Astrocyte of the hippocampus (primary cell): ENCODE measurements around the gene GINS3.
"Not testable (repeated sequence)": the region's sequence is repeated elsewhere in the genome, so short reads cannot be mapped to it uniquely, and the experiment has no call there.

ENCODE experiments used
- DNase-seq: peaks from one replicate; pipeline ENCODE4 v3.0.0; 2011; ENCODE audit warnings: low read depth, low spot score

The GINS3 gene

GRCh38 chr16:58389724-58390123 is 2.5 kb upstream of the GINS3 start:
- DNase-seq, result no peak

GRCh38 chr16:58393138-58393504 is 850 bp downstream of the GINS3 start:
- DNase-seq, result no peak

GRCh38 chr16:58396897-58397296 is 4.6 kb downstream of the GINS3 start:
- not testable (repeated sequence) for DNase-seq

GRCh38 chr16:58399718-58400633 is 7.7 kb downstream of the GINS3 start:
- DNase-seq, result no peak

GRCh38 chr16:58401305-58401704 is 9.0 kb downstream of the GINS3 start:
- DNase-seq, result not testable (repeated sequence)

GRCh38 chr16:58402796-58403195 is 10.5 kb downstream of the GINS3 start:
- DNase-seq, result no peak

GRCh38 chr16:58409316-58409973 is 17.2 kb downstream of the GINS3 start:
- DNase-seq, result peak; percentile 93

- DNase-seq, result no peak
Observed at GRCh38 chr16:58411336-58411735, 19.1 kb downstream of the GINS3 start.

GRCh38 chr16:58411736-58412614 is 19.7 kb downstream of the GINS3 start:
- DNase-seq, result no peak

GRCh38 chr16:58412615-58412970 is 20.3 kb downstream of the GINS3 start:
- DNase-seq, result not testable (repeated sequence)

- DNase-seq, result no peak
Observed at GRCh38 chr16:58413359-58413758, 21.1 kb downstream of the GINS3 start.

GRCh38 chr16:58415003-58415402 is 22.7 kb downstream of the GINS3 start:
- DNase-seq, result peak; percentile 42

- DNase-seq, result not testable (repeated sequence)
Observed at GRCh38 chr16:58415961-58416360, 23.7 kb downstream of the GINS3 start.

GRCh38 chr16:58417035-58417434 is 24.8 kb downstream of the GINS3 start:
- DNase-seq, result no peak

GRCh38 chr16:58417600-58417999 is 25.3 kb downstream of the GINS3 start:
- DNase-seq, result no peak

GRCh38 chr16:58418026-58418425 is 25.8 kb downstream of the GINS3 start:
- no peak for DNase-seq

GRCh38 chr16:58418601-58419000 is 26.3 kb downstream of the GINS3 start:
- DNase-seq, result peak; percentile 60

- no peak for DNase-seq
Observed at GRCh38 chr16:58419241-58419990, 27.1 kb downstream of the GINS3 start.

GRCh38 chr16:58421059-58421458 is 28.8 kb downstream of the GINS3 start:
- no peak for DNase-seq

- peak; percentile 65 for DNase-seq
Observed at GRCh38 chr16:58421529-58421928, 29.3 kb downstream of the GINS3 start.

- DNase-seq, result no peak
Observed at GRCh38 chr16:58422809-58423208, 30.5 kb downstream of the GINS3 start.
